GM19372 (cell line): Measurements from ENCODE around the gene ST3GAL5.

ENCODE experiments used
- ATAC-seq: cut with Tn5 transposase; IDR thresholded peaks from one replicate; pipeline ENCODE4 v1.9.1; 2021; ENCODE audit warnings: mild to moderate bottlenecking, low read depth, moderate library complexity; ENCODE audit not compliant: unreplicated experiment

ST3GAL5 gene

GRCh38 chr2:85793584-85793983, 95.2 kb downstream of the ST3GAL5 start:
- ATAC-seq = no peak

GRCh38 chr2:85792783-85793441, 95.9 kb downstream of the ST3GAL5 start:
- ATAC-seq = no peak

DNA sequence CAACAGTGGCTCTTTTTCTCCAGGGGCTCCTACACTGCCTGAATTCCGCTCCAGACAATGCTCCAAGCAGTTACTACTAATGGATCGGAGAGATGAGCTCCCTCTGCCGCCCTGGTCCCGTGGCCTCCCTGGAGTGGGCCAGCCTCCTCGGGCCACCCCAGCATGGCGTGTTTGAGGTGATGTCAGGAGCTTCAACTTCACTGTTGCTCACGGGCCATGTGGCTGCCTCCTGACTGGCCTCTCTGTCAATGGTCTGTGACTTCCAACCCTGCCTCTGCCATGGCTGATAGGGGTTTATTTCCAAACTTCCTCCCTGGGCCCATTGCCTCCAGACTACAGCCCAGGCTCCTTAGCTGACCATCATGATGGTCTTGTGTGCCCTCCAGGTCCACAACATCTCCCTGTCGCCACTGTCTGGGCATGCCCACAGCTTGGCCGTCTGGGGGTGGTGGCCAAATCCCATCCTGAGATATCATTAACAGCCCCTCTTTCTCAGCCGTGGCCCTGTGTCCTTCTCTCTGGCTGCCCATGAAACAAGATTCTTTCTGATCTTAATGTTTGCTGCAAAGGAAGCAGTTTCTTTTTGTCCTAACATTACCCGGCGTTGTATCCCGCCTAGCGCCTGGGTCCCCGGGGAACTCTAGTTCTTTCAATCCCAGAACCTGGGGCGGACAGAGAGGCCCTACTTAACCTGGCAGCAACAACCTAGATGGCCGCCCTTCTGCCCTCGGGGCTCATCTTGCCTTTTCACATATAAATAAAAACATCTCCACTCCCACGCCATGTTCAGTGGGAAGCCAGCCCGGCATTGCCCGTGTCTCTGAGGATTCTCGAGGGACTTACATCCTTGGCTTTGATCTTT, 96.9 kb downstream of the ST3GAL5 start:
- no peak for ATAC-seq

DNA sequence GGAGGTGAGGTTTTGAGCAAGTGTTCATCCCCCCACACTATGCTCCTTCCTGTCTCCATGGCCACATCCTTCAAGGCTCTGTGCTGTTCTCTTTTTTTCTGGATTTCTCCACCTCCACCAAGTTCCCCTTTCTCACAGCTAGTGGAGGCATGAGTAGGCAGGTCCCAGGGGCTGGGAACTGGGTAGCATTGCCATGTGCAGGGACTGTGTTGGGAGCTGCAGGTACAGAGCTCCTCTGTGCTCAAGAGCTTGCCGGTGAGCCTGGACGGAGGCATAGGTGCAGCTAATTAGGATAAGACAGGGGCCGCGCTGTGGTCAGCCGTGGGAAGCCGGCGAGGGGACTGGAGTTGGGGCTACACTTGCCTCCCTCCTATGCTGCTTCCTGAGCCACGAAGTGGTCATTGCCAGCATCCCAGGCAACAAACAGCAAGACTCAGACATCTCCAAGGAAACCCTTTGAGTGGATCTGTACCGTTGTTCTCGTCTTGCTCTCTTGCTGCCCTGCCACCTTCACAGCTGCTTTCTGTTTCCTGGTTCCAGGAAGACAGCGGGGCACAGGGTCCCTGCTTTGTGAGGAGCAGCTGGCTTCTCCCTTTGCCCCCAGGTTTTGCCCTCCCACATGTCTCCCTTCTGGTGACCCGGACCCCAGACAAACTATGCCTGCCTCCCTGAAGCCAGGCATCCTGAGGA, 98.1 kb downstream of the ST3GAL5 start:
- no peak for ATAC-seq

DNA sequence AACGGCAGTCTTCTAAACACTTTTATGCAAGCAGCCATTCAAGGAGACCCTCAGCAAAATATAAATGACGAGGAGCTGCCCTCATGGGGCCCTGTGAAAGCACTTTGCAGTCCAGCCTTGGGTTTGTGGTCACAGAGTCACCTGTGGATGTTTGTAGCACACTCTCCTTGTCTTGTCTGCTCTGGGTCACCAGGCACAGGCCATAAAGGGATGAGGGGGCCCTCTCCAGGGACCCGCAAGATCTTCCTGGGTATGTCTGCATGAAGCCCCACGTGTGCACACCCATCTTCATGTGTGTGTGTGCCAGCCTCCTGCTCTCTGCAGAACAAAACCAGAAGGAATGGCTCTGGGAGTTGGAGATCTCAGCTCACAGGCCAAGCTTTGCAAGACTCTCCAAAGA, 98.8 kb downstream of the ST3GAL5 start:
- ATAC-seq = no peak

DNA sequence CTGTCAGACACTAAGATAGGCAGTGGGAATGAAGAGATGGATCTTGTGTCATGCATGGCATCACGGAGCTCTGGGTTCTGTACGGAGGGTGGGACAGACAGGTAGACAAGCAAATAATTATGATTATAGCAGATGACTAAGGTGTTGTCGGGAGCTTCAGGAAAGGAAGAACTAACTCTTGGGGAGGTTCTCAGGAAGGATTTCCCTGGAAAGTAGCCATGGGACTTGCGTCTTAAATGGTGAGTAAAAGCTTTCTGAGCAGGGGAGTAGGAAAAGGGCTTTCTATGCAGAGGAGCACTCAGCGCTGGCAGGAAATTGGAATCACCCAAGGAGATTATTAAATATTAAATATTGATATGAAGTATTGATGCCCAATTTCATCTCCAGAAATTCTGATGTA, 99.5 kb downstream of the ST3GAL5 start:
- no peak for ATAC-seq

DNA sequence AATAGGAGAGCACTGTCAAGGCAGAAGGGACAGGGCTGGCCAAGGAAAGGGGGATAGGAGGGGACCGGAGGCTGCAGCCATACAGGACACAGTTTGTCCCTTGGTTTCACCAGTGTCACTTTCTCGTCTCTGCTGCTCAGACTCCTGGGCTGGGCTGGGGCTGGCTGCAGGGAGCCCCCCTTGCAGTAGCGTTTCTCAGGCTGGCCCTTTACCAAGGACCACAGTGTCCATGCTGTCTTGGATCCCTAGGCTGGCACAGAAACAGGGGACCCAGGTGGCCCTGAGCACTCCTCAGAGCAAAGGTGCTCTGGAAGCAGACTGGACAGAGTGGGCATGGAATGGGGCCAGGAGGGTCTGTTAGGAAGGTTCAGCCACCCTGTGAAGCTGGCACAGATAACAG, 100.2 kb downstream of the ST3GAL5 start:
- no peak for ATAC-seq

DNA sequence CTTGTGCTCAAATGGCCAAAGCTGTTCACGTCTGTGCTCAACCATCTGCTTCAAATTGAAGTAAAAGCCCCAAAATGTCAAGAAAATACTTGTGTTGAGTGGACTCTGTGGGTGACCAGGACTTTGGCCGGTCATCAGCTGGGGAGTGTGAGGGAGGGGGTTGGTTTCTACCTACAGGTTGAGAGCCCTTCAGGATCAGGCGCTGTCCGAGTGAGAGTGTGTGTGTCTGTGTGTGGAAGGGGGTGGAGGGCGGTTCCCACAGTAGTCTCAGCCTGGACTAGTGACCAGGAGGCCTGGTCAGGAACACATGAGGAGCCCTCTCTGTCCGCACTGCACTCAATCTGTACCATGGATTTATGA, 100.8 kb downstream of the ST3GAL5 start:
- ATAC-seq = no peak

DNA sequence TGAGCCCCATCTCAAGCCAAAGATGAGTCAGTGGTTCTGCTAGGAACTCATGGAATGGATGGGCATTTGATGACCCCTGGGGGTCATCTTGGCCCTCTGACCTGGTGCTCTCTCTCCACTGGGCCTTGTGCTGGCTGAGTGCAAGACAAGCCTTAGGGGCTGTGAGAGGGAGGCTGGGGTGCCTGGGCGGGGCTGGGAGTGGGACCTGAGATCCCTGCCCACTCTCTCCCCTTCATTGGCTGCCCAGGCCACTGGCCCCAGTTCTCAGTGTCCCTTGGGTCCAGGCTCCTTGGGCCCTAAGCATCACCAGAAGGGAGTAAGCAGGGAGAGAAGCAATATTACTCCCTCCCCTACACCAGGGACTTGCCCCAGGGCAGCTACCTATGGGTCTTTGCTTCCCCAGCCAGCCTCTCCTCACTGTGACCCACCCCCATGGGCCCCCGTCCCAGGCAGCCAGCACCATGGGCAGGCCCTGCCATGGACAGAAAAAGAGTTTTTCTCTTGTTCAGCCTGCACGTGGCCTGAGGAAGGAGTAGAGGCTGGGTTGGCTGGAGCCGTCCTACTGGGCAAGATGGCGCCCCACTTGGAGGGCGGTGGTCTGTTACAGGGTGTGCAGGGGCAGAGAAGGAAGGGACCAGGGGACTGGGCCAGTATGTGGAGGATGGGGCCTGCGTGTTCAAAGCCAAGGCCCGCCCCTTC, 101.4 kb downstream of the ST3GAL5 start:
- ATAC-seq = no peak
